Liver (tissue), 3 donors: ENCODE data around the gene HOXC13.

Experiments used
- ATF3 ChIP-seq: IDR thresholded peaks from 2 replicates; pipeline ENCODE4 v1.6.1; 2016; ENCODE audit warnings: antibody characterized with exemption
- CTCF ChIP-seq: fragments of 150-350 bp; IDR thresholded peaks from 2 replicates; pipeline ENCODE4 v1.5.1; 2017; ENCODE audit warnings: improper control_type of control experiment, low read depth, low read length; ENCODE audit not compliant: missing input control
- FOXA1 ChIP-seq: IDR thresholded peaks from 2 replicates; pipeline ENCODE4 v1.6.1; 2016; ENCODE audit warnings: antibody characterized with exemption
- GABPA ChIP-seq, 2 donors: IDR thresholded peaks in 1 of 2; conservative IDR thresholded peaks in 1 of 2; 2 replicates each; pipeline ENCODE4 v1.6.1; 2016; ENCODE audit warnings: antibody characterized with exemption in 2 of 2, mild to moderate bottlenecking in 1 of 2, moderate library complexity in 1 of 2
- MAX ChIP-seq: IDR thresholded peaks from 2 replicates; pipeline ENCODE4 v1.6.1; 2016; ENCODE audit warnings: antibody characterized with exemption
- REST ChIP-seq: IDR thresholded peaks from 2 replicates; pipeline ENCODE4 v1.6.1; 2016; ENCODE audit warnings: antibody characterized with exemption, mild to moderate bottlenecking
- SP1 ChIP-seq: IDR thresholded peaks from 2 replicates; pipeline ENCODE4 v1.6.1; 2018; ENCODE audit warnings: antibody characterized with exemption, mild to moderate bottlenecking
- TAF1 ChIP-seq: conservative IDR thresholded peaks from 2 replicates; pipeline ENCODE4 v1.6.1; 2016; ENCODE audit warnings: antibody characterized with exemption, mild to moderate bottlenecking
- YY1 ChIP-seq: IDR thresholded peaks from 2 replicates; pipeline ENCODE4 v1.6.1; 2016; ENCODE audit warnings: antibody characterized with exemption, mild to moderate bottlenecking
- donor health status: healthy.
- donor health status: healthy.

GRCh38 chr12:53977596-53978445, 39.2 kb downstream of the HOXC13 start:
- no peak for TF ChIP-seq CTCF
- no peak for TF ChIP-seq MAX
- TF ChIP-seq TAF1, result no peak
- no peak for TF ChIP-seq SP1
- no peak for TF ChIP-seq REST
- TF ChIP-seq ATF3, result no peak
- TF ChIP-seq YY1, result no peak
- TF ChIP-seq GABPA (IDR thresholded peaks at IDR 0.05 in 1 of 2, conservative IDR thresholded peaks at IDR 0.05 in 1 of 2), result no peak
- no peak for TF ChIP-seq FOXA1
